NB4 (cell line): ENCODE results near the gene NAA10.
A peak's percentile ranks its signal among the peaks of the same experiment; 100 is the strongest.

Source experiments
- DNase-seq: peaks from one replicate; pipeline ENCODE4 v3.0.0; 2010; ENCODE audit warnings: low read depth
- H3K4me3 ChIP-seq: one replicate; pipeline ENCODE4 v1.5.1; 2011; ENCODE audit warnings: mild to moderate bottlenecking, low read depth, low read length, moderate library complexity
- MYC ChIP-seq: IDR thresholded peaks from 2 replicates; pipeline ENCODE4 v1.6.1; 2011; ENCODE audit warnings: low read depth, low read length
- POLR2A ChIP-seq: IDR thresholded peaks from 2 replicates; pipeline ENCODE4 v1.6.1; 2011; ENCODE audit warnings: mild to moderate bottlenecking; ENCODE audit not compliant: insufficient read length; ENCODE audit errors: extremely low read depth
- TF ChIP-seq, protein P1 (sequence below): IDR thresholded peaks from one replicate; pipeline ENCODE4 v1.5.1; 2012; ENCODE audit warnings: low read depth, low read length
- TF ChIP-seq, protein P2 (sequence below): IDR thresholded peaks from 2 replicates; pipeline ENCODE4 v1.6.1; 2011; ENCODE audit warnings: low read depth, low read length

Gene NAA10

DNA sequence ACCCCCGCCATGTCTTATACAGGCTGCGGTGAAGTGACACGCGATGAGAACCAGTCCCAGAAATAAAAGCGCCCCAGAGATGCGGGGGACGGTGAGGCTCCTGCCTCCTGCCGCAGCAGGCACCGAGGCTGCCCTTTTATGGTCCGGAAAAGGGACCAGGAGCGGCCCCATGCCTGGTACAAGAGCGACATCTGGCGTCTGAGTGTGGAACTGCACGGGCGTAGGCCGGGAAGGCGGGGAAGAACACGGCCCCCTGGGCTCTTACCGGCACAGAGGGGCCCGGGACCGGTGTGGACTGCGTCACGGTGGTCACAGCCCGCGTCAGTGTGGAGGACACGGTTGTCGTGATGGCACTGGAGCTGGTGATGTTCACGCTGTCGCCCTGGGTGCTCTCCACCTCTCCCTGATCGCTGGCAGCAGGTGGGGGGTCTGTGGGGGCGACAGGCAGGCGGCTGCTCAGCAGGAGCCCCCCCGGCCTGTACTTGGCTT, 18.5 kb upstream of the NAA10 start:
- H3K4me3 ChIP-seq = no peak overlapping the region
- peak; percentile 72 for DNase-seq
- TF ChIP-seq, protein P1, sequence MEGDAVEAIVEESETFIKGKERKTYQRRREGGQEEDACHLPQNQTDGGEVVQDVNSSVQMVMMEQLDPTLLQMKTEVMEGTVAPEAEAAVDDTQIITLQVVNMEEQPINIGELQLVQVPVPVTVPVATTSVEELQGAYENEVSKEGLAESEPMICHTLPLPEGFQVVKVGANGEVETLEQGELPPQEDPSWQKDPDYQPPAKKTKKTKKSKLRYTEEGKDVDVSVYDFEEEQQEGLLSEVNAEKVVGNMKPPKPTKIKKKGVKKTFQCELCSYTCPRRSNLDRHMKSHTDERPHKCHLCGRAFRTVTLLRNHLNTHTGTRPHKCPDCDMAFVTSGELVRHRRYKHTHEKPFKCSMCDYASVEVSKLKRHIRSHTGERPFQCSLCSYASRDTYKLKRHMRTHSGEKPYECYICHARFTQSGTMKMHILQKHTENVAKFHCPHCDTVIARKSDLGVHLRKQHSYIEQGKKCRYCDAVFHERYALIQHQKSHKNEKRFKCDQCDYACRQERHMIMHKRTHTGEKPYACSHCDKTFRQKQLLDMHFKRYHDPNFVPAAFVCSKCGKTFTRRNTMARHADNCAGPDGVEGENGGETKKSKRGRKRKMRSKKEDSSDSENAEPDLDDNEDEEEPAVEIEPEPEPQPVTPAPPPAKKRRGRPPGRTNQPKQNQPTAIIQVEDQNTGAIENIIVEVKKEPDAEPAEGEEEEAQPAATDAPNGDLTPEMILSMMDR = peak; percentile 70
- TF ChIP-seq, protein P2, sequence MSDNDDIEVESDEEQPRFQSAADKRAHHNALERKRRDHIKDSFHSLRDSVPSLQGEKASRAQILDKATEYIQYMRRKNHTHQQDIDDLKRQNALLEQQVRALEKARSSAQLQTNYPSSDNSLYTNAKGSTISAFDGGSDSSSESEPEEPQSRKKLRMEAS = no peak

DNA sequence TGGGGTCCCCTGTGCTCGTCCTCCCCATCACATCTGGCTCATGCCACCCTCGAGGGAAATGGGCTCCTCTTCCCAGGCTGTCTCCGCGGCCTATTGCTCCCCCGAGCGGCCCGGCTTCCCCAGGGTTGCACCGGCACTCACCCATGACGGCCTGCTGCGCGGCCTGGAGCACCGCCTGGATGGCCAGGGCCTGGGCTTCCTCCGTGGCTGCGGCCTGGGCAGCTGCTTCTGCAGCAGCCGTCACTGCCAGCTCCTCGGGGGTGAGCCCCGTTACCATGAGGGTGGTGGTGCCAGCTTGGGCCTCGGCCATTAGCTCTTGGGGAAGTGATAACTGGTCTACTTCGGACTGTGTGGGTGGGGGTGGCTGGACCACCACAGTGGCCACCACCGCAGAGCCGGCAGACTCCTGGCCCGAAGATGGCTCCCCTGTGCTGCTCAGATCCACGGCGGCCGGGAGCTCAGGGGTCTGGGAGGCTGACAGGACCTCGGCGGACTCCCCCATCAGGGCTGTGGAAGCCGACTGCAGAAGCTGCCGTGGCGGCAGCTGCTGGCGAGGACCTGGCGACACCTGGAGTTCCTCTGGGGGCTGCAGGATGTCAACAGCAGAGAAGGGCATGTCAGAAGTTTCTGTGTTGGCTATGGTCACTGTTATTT, 17.7 kb upstream of the NAA10 start:
- no peak overlapping the region for H3K4me3 ChIP-seq
- DNase-seq = no peak
- no peak for TF ChIP-seq MYC
- no peak for TF ChIP-seq POLR2A
- TF ChIP-seq, protein P2 = no peak
- TF ChIP-seq, protein P1 = no peak

DNA sequence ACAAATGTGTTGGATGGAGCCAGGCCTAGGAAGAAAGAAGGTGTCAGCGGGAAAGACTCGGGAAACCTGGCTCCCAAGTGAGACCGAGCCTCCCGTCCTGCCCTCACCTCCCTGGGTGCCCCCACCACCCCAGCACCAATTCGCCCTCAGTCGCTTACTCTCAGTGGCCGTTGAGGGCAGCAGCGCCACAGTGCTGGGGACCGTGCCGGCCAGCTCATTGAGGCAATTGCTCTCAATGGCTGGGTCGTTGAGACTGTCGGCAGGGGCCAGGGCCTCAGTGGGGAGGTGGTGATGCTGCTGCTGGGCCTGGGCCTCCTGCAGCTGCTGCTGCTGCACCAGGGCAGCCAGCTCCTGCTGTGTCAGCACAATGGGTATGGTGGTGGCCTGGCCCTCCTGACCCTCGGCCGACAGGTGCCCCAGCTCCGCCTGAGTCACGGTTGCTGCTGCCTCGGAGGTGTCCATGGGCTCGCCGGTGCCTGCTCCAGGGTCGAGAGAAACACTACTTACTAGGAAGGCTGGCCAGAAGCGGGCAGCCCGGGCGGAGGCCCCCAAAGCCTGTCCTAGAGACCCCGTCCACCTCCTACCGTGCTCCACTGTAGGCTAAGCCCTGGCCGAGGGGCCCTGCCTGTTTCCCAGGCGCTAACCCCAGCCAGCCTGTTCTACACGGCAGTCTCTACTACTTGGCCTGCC, 17.0 kb upstream of the NAA10 start:
- TF ChIP-seq, protein P2 = no peak
- TF ChIP-seq POLR2A = no peak
- DNase-seq = no peak
- no peak overlapping the region for H3K4me3 ChIP-seq

DNA sequence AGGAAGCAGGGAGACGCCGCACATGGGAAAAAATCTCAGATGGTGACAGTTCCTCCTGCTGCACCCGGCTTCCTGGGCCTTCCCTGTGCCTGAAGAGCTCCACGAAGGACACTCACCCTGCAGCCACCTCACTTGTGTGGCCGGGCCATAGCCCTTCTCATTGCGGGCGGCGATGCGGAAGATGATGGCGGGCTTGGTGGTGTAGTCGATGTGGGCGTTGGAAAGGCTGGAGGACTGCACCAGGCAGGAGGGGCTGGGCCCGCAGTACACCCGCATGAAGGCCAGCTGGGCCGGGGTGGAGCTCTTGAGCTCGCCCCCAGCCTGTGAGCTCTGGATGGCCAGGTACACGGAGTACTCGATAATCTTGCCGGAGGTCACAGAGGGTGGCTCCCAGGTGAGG, 15.3 kb upstream of the NAA10 start:
- TF ChIP-seq POLR2A (no peak), MYC (no peak)
- TF ChIP-seq, protein P1 = no peak
- TF ChIP-seq, protein P2 = no peak
- no peak overlapping the region for H3K4me3 ChIP-seq
- DNase-seq = no peak

DNA sequence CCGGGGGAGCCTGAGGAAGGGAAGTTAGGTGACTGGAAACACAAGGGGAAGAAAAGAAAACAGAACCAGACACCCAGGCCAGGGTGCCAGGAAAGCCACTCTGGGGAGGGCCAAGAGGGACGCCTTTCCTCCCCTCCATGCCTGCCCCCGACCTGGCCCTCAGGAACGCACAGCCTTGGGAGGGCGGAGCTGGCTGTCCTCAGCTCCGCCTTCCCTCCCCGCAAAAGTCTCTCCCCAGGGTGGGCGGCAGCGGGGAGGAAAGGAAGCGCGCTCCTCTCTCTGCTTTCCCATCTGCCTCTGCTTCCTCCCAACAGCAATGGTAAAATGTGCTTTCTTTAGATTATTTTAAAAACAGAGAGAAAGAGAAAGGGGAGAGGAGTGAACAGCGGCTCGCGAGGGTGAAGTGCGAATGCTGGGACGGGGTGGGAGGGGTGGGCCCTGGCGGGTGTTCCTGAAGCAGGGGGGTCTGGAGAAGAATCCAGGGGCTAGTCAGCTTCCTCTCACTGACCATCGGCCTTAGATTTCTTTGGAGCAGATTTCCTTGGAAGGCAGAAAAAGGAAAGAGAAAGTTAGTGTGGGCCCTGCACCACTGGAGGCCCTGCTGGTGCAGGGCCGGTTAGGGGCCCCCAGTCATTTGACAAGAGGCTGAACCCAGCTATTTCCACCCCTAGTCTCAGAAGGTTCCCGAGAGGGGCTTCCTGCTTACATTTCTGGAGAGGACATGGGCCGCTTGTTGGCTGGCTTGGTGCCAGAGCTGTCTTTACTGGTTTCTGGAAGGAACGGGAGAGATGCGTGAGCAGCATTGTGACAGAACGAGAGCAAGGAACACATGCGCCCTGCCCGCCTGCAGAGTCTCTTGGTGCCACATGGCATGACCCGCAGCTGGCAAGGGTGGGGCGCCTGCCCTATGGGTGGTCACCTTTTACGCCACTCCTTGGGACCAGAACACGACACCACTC, 14.3 kb upstream of the NAA10 start:
- TF ChIP-seq, protein P2 = no peak
- TF ChIP-seq MYC = no peak
- TF ChIP-seq POLR2A = no peak
- TF ChIP-seq, protein P1 = no peak
- no peak overlapping the region for H3K4me3 ChIP-seq
- DNase-seq = no peak
